Naive thymus-derived CD4-positive, alpha-beta T cell (primary cell): ENCODE results near the gene MRPL2. TPM values are rescaled to one million over a fixed set of nuclear protein-coding genes. Genes with fewer than 3 reads are reported as not detected.

Experiments used
- ATAC-seq: fragments of 150-1000 bp; cut with Tn5 transposase; 2 replicates; pipeline ENCODE4 v1.10.0; 2021; ENCODE audit warnings: mild to moderate bottlenecking, moderate library complexity
- CTCF ChIA-PET: fragments of 350-600 bp; sonication (Branson Sonifier 250); formaldehyde crosslinking; loops from one replicate; lab custom pipeline; 2021; ENCODE audit warnings: antibody characterized with exemption; lab: Charles Lee
- POLR2A ChIA-PET: fragments of 350-600 bp; sonication (Branson Sonifier 250); formaldehyde crosslinking; loops from one replicate; lab custom pipeline; 2021; ENCODE audit warnings: antibody characterized with exemption, inconsistent platforms; lab: Charles Lee
- DNase-seq, 9 donors: peaks; one replicate each; pipeline versions ENCODE4 v3.0.0 to v3.0.0-alpha.2; 2020 to 2022; ENCODE audit warnings: mixed read lengths in 1 of 9
- H3K27ac ChIP-seq: one replicate; pipeline ENCODE4 v1.7.0; 2013; ENCODE audit warnings: mild to moderate bottlenecking, low read depth, low read length, moderate library complexity
- H3K27me3 ChIP-seq, 2 donors: one replicate each; pipeline ENCODE4 v1.7.0; 2013; ENCODE audit warnings: low read length in 2 of 2, mild to moderate bottlenecking in 2 of 2, moderate library complexity in 2 of 2; ENCODE audit not compliant: control insufficient read depth in 2 of 2, insufficient read depth in 2 of 2
- H3K36me3 ChIP-seq, 3 experiments: 1 replicate in 2 of 3; 2 replicates in 1 of 3; pipeline ENCODE4 v1.7.0; 2013; ENCODE audit warnings: low read length in 3 of 3, mild to moderate bottlenecking in 3 of 3, moderate library complexity in 1 of 3; ENCODE audit not compliant: insufficient read depth in 3 of 3, control insufficient read depth in 2 of 3
- H3K4me1 ChIP-seq, 2 donors: one replicate each; pipeline ENCODE4 v1.7.0; 2013; ENCODE audit warnings: low read length in 2 of 2, mild to moderate bottlenecking in 2 of 2, moderate library complexity in 1 of 2; ENCODE audit not compliant: control insufficient read depth in 2 of 2, insufficient read depth in 2 of 2
- H3K4me3 ChIP-seq: 2 replicates; pipeline ENCODE4 v1.7.0; 2013; ENCODE audit warnings: mild to moderate bottlenecking, low read length
- H3K9me3 ChIP-seq, 3 experiments: 1 replicate in 2 of 3; 2 replicates in 1 of 3; pipeline ENCODE4 v1.7.0; 2013; ENCODE audit warnings: low read length in 3 of 3; ENCODE audit not compliant: control insufficient read depth in 2 of 3
- H3K27ac Mint-ChIP-seq, 9 donors: one replicate each; pipeline ENCODE4 v1.8.0; 2020 to 2022; ENCODE audit warnings: mixed read lengths in 9 of 9, mild to moderate bottlenecking in 8 of 9, moderate library complexity in 5 of 9, inconsistent platforms in 2 of 9
- H3K27me3 Mint-ChIP-seq, 5 donors: one replicate each; pipeline ENCODE4 v1.8.0; 2021 to 2022; ENCODE audit warnings: mixed read lengths in 5 of 5, mild to moderate bottlenecking in 1 of 5
- H3K36me3 Mint-ChIP-seq, 5 donors: one replicate each; pipeline ENCODE4 v1.8.0; 2020 to 2022; ENCODE audit warnings: mixed read lengths in 5 of 5, mild to moderate bottlenecking in 3 of 5, inconsistent platforms in 1 of 5
- H3K4me1 Mint-ChIP-seq, 7 donors: one replicate each; pipeline ENCODE4 v1.8.0; 2020 to 2022; ENCODE audit warnings: mixed read lengths in 7 of 7, mild to moderate bottlenecking in 3 of 7, inconsistent platforms in 1 of 7
- H3K4me3 Mint-ChIP-seq, 10 donors: one replicate each; pipeline ENCODE4 v1.8.0; 2020 to 2022; ENCODE audit warnings: mild to moderate bottlenecking in 10 of 10, mixed read lengths in 10 of 10, moderate library complexity in 6 of 10, inconsistent platforms in 2 of 10
- H3K9me3 Mint-ChIP-seq, 11 donors: one replicate each; pipeline ENCODE4 v1.8.0; 2020 to 2022; ENCODE audit warnings: mixed read lengths in 11 of 11, mild to moderate bottlenecking in 4 of 11, inconsistent platforms in 1 of 11, moderate library complexity in 1 of 11
- intact Hi-C, 2 donors: fragments of 100-400 bp; cut with micrococcal nuclease; formaldehyde crosslinking; loops; one replicate each; pipeline ENCODE4 v1.15.1; 2023
- polyA plus RNA-seq, 2 donors: library from polyadenylated mRNA; unstranded; fragments of 300-500 nt; fragmentation: Illumina TruSeq; gene quantifications; one replicate each; pipeline ENCODE4 v1.2.3, GENCODE V29; 2021
- total RNA-seq, 6 experiments: library from RNA in 5 of 6; stranded (reverse) in 5 of 6; gene quantifications; 1 replicate in 5 of 6; 2 replicates in 1 of 6; pipeline ENCODE4 v1.2.3 and lab custom pipeline; 2021 to 2026

MRPL2 gene
- total and polyA plus RNA-seq, 7 experiments from 2014 or later = 32.0 to 58.6 (median 48.4) TPM

DNA sequence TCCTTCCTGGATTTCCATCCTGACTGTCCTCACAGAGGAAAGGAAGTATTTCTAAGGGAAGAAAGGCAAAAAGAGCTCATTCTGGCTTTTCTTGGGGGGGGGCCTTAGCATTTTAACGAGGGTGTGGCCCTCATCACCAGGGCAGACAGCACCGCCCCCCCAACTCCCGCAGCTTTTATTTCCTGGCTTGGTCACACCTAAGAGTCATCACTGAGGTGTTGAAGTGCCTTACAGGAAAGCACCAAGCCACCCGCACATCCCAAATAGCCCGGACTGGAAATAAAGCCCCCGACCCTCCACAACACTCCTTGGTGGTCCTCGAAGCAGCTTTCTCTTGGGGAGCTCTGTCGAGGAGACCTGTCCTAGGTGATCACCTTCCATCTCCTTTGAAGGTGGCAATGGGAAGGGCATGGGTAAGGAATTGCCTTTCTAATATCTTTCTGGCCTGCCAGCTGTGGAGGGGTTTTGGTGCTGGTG is 18.1 kb upstream of the MRPL2 start:
- POLR2A ChIA-PET = interaction anchor here (0.6 kb wide), 2 partner anchors 13 to 46 kb away, joined by 3 to 4 read pairs; no protein-coding TSS in a partner anchor
- Histone ChIP-seq H3K36me3 (peaks cover 0 to 15% (median 0%) of the 10 kb centered on the region in 3 experiments), H3K27ac (no peak overlapping the region), H3K9me3 (no peaks in the 10 kb centered on the region), H3K4me3 (no peak overlapping the region), H3K4me1 (no peaks in the 10 kb centered on the region), H3K27me3 (no peaks in the 10 kb centered on the region)
- CTCF ChIA-PET = no interaction called here
- peak overlapping the region; percentile 19 to 77 (median 68) for H3K4me3 Mint-ChIP-seq
- peaks cover 0 to 8% (median 0%) of the 10 kb centered on the region in 7 donors for H3K4me1 Mint-ChIP-seq
- H3K9me3 Mint-ChIP-seq = no peaks in the 10 kb centered on the region
- ATAC-seq (no peak), DNase-seq (no peak)
- intact Hi-C loops = no loop called here
- peaks cover 15 to 45% (median 18%) of the 10 kb centered on the region in 5 donors for H3K27me3 Mint-ChIP-seq
- no peak overlapping the region for H3K27ac Mint-ChIP-seq
- peaks cover 0 to 12% (median 8%) of the 10 kb centered on the region in 5 donors for H3K36me3 Mint-ChIP-seq

DNA sequence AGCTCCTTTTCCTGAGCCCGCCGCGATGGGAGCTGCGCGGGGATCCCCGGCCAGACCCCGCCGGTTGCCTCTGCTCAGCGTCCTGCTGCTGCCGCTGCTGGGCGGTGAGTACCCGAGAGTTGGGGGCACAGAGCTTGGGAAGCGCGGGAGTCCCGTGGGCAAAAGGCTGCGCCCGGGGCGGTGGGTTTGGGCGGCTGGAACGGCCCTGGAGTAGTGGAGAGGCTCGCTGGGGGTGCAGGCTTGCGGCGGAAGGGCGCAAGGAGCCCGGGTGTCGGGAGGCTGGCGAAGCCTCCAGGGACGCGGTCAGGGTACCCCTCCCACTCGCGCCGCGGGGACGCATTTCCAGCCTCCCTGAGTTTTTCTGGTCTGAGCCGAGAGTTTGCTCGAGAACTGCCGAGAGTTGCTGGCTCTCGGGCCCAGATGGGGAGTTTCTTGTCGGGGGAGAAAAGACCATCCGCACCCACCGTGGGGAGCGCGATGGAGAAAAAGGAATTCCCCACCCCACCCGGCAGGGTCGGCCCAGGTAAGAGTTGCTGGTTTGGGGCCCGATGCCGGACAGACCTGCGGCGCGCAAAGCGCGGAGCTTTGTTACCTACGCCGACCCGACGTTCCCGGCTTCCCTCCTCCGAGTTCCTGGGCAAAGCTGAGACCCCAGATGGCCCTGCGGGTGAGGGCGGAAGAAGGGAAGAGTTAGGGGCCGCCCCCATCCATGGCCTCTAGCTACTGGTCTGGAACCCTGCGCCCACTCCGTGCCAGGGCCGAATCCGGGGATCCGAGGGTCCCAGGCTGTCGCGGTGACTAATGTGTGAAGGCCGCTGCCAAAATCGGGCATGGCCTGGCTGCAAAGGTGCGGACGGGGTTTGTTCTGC is 17.5 kb upstream of the MRPL2 start:
- intact Hi-C loops = no loop called here
- Histone ChIP-seq H3K9me3 (no peaks in the 10 kb centered on the region), H3K4me3 (no peak overlapping the region), H3K36me3 (peaks cover 0 to 20% (median 0%) of the 10 kb centered on the region in 3 experiments), H3K4me1 (no peaks in the 10 kb centered on the region), H3K27ac (peak overlapping the region; percentile 14), H3K27me3 (no peaks in the 10 kb centered on the region)
- ChIA-PET CTCF (no interaction called here), POLR2A (interaction anchor here (0.6 to 1.8 kb wide), 2 partner anchors 16 to 46 kb away, joined by 4 read pairs; no protein-coding TSS in a partner anchor)
- peak; percentile 20 for ATAC-seq
- Mint-ChIP-seq H3K27ac (no peak overlapping the region), H3K4me3 (peak overlapping the region; percentile 19 to 77 (median 68)), H3K9me3 (no peaks in the 10 kb centered on the region), H3K36me3 (peaks cover 0 to 19% (median 14%) of the 10 kb centered on the region in 5 donors), H3K27me3 (peaks cover 15 to 43% (median 18%) of the 10 kb centered on the region in 5 donors), H3K4me1 (peaks cover 0 to 8% (median 0%) of the 10 kb centered on the region in 7 donors)
- DNase-seq = peak in 2 of 9 donors; percentile 10 to 29

DNA sequence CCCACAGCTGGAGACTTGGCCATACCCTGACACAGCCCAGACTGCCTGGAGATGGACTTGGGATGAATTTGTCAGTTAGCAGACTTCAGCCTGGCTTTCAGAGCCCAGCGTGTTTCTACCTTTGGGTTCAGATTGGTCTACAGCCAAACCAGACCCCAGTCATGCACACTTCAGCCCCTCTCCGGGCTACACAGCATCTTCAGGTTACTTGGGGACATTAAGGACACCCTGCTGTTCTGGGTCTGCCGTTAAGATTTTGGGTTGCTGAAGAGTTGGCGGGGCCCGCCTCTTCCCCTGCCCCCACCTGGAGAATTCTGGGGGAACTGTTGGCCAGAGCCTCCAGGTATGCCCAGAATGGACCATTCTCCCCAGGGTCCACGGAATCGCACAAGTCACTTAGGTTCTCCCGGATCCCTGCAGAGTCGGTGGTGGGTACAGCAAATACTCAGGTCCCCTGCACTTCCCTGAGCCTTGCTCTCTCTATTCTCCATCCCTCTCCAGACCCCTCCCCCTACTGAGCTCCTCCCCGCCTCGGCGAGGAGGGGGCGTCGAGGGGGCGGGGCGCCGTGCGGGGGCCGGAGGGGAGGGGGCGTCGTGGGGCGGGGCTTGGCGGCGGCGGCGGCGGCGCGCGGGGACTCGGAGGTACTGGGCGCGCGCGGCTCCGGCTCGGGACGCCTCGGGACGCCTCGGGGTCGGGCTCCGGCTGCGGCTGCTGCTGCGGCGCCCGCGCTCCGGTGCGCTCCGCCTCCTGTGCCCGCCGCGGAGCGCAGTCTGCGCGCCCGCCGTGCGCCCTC is 16.6 kb upstream of the MRPL2 start, which contains the start of gene PTK7:
PTK7 (plus strand) TSS at position 645 of the 794 bp plus-strand sequence. CDS start 175 bp downstream, outside the sequence.
- intact Hi-C loops = no loop called here

DNA sequence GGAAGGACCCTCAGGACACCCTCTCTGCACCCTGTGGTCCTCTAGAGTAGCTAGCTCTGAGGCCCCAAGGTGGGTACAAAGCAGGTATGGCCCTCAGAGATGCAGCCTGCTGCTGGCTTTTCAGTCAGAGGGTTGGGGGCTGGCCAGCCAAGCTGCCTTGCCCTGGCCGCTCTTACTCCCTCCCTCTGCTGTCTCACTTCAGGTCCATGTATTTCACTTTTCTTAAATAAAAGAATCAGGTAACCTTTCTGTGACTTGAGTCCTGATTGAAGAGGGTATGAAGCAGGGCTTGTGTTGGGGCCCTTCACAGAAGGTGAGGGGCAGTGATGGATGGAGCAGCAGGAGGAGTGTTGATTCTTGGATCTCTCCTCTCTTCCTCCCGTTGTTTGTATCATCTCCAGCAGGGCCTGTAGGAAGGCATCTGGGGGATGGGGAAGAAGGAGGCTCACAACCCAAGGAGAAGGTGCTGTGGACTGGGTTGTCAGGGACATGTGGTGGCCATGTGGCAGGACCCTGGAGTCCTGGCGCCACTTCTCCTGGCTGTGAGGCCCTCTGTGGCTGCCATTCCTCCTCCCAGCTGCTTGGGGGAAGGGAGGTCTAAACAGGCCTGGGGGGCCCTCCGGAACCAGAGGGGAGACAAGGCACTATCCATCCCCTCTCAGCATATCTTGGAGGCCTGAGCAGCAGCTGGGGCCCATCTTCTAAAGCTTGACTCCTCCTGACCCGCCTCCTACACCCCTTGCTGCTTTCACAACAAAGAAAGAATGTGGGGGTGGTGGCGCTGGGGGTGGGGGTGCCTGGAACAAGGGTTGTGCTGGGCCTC is 15.8 kb upstream of the MRPL2 start:
- H3K27me3 ChIP-seq = no peaks in the 10 kb centered on the region
- Mint-ChIP-seq H3K36me3 (peaks cover 0 to 24% (median 15%) of the 10 kb centered on the region in 5 donors), H3K27me3 (peaks cover 14 to 37% (median 16%) of the 10 kb centered on the region in 5 donors), H3K4me3 (peak overlapping the region; percentile 15 to 77 (median 52)), H3K9me3 (no peaks in the 10 kb centered on the region), H3K4me1 (peaks cover 0 to 8% (median 0%) of the 10 kb centered on the region in 7 donors), H3K27ac (no peak overlapping the region)
- no peaks in the 10 kb centered on the region for H3K4me1 ChIP-seq
- ChIA-PET POLR2A (interaction anchor here (1.2 to 1.8 kb wide), 2 partner anchors 14 to 21 kb away, joined by 3 to 4 read pairs; partner anchors contain the start of gene CUL7), CTCF (no interaction called here)
- H3K9me3 ChIP-seq = no peaks in the 10 kb centered on the region
- no peak for ATAC-seq
- no peak for DNase-seq
- intact Hi-C loops = no loop called here
- peaks cover 0 to 28% (median 0%) of the 10 kb centered on the region in 3 experiments for H3K36me3 ChIP-seq
- H3K27ac ChIP-seq = no peak overlapping the region
- no peak overlapping the region for H3K4me3 ChIP-seq

More for the DNA sequence above, 16.6 kb upstream of the MRPL2 start, which contains the start of gene PTK7:
- Histone ChIP-seq H3K4me1 (no peaks in the 10 kb centered on the region), H3K27me3 (no peaks in the 10 kb centered on the region), H3K36me3 (peaks cover 0 to 27% (median 0%) of the 10 kb centered on the region in 3 experiments), H3K27ac (peak within 1 kb of the TSS; percentile 14), H3K4me3 (no peak within 1 kb of the TSS), H3K9me3 (no peaks in the 10 kb centered on the region)
- peak within 1 kb of the TSS; percentile 48 to 77 (median 68) for H3K4me3 Mint-ChIP-seq
- H3K27ac Mint-ChIP-seq = no peak within 1 kb of the TSS
- peaks cover 15 to 39% (median 16%) of the 10 kb centered on the region in 5 donors for H3K27me3 Mint-ChIP-seq
- H3K4me1 Mint-ChIP-seq = peaks cover 0 to 8% (median 0%) of the 10 kb centered on the region in 7 donors
- peaks cover 0 to 24% (median 15%) of the 10 kb centered on the region in 5 donors for H3K36me3 Mint-ChIP-seq
- POLR2A ChIA-PET = interaction anchor here (1.2 to 1.8 kb wide), 2 partner anchors 15 to 22 kb away, joined by 3 to 4 read pairs; partner anchors contain the start of gene CUL7
- no peaks in the 10 kb centered on the region for H3K9me3 Mint-ChIP-seq
- ATAC-seq (peak; percentile 67), DNase-seq (peak in 4 of 9 donors; percentile 32 to 59 (median 33))
- CTCF ChIA-PET = no interaction called here

DNA sequence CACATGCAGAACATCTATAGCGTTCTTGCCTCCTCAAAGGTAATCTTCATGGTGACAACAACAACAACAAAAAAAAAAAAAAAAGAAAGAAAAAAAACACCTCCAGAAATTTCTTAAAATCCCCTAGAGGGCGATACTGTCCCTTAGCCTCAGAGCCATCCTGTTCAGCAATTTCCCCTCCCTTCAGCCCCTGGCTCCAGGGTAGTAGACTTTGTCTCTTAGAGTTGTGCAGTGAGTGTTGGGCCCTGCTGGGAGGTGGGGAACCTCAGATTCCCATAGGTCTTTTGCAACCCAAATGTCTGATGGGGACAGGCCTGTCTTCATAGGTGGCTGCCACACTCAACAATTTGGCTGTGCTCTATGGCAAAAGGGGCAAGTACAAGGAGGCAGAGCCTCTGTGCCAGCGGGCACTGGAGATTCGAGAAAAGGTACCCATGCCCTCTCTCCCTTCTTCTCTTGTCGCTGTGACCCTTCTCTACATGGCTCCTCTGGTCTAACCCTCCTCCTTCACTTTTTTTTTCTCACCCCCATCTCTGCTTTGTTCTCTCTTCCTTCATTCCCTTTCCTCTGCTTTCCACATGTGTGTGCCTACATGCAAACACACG is 10.9 kb upstream of the MRPL2 start:
- H3K4me3 Mint-ChIP-seq = no peak overlapping the region
- Histone ChIP-seq H3K4me1 (no peaks in the 10 kb centered on the region), H3K27me3 (no peaks in the 10 kb centered on the region), H3K9me3 (no peaks in the 10 kb centered on the region), H3K36me3 (peaks cover 0 to 46% (median 6%) of the 10 kb centered on the region in 3 experiments), H3K27ac (no peak overlapping the region), H3K4me3 (no peak overlapping the region)
- no peak overlapping the region for H3K27ac Mint-ChIP-seq
- ATAC-seq (peak; percentile 75), DNase-seq (peak in 6 of 9 donors; percentile 15 to 42 (median 32))
- peaks cover 0 to 36% (median 22%) of the 10 kb centered on the region in 5 donors for H3K36me3 Mint-ChIP-seq
- peaks cover 0 to 3% (median 0%) of the 10 kb centered on the region in 5 donors for H3K27me3 Mint-ChIP-seq
- CTCF ChIA-PET = no interaction called here
- intact Hi-C loops = loop anchor here (1.0 kb wide), 1 partner anchor 73 kb away; no protein-coding TSS in a partner anchor
- POLR2A ChIA-PET = interaction anchor here (0.9 kb wide), 1 partner anchor 10 kb away, joined by 4 read pairs; no protein-coding TSS in a partner anchor
- no peaks in the 10 kb centered on the region for H3K9me3 Mint-ChIP-seq
- peaks cover 0 to 5% (median 0%) of the 10 kb centered on the region in 7 donors for H3K4me1 Mint-ChIP-seq
